Measurements from ENCODE around the gene PTGIS.

The PTGIS gene

GRCh38 chr20:49561256-49561655, 6.7 kb downstream of the PTGIS start:
- H3K9ac ChIP-seq (ENCODE audit: low read length), result no peak overlapping the region
- H3K27me3 ChIP-seq (ENCODE audit: control insufficient read depth, insufficient read depth, low read length), result no peaks in the 10 kb centered on the region
- peaks cover 5% of the 10 kb centered on the region for H3K4me1 ChIP-seq (ENCODE audit: control insufficient read depth, low read depth, low read length)
- H3K36me3 ChIP-seq (ENCODE audit: control insufficient read depth, low read depth, low read length), result no peaks in the 10 kb centered on the region
- no peak overlapping the region for H3K4me3 ChIP-seq (ENCODE audit: low read length)
- no peak overlapping the region for H3K27ac ChIP-seq (ENCODE audit: low read length)
- H3K9me3 ChIP-seq (ENCODE audit: control insufficient read depth, low read depth, low read length), result peaks cover 2% of the 10 kb centered on the region

GRCh38 chr20:49560646-49561045, 7.3 kb downstream of the PTGIS start:
- Histone ChIP-seq H3K36me3 (ENCODE audit: control insufficient read depth, low read depth, low read length) (no peaks in the 10 kb centered on the region), H3K4me1 (ENCODE audit: control insufficient read depth, low read depth, low read length) (peaks cover 5% of the 10 kb centered on the region), H3K27me3 (ENCODE audit: control insufficient read depth, insufficient read depth, low read length) (no peaks in the 10 kb centered on the region), H3K9me3 (ENCODE audit: control insufficient read depth, low read depth, low read length) (peaks cover 8% of the 10 kb centered on the region), H3K4me3 (ENCODE audit: low read length) (no peak overlapping the region), H3K27ac (ENCODE audit: low read length) (no peak overlapping the region), H3K9ac (ENCODE audit: low read length) (no peak overlapping the region)

- Histone ChIP-seq H3K4me1 (ENCODE audit: control insufficient read depth, low read depth, low read length) (peaks cover 5% of the 10 kb centered on the region), H3K36me3 (ENCODE audit: control insufficient read depth, low read depth, low read length) (no peaks in the 10 kb centered on the region), H3K9ac (ENCODE audit: low read length) (no peak overlapping the region), H3K27ac (ENCODE audit: low read length) (no peak overlapping the region), H3K4me3 (ENCODE audit: low read length) (no peak overlapping the region), H3K27me3 (ENCODE audit: control insufficient read depth, insufficient read depth, low read length) (no peaks in the 10 kb centered on the region), H3K9me3 (ENCODE audit: control insufficient read depth, low read depth, low read length) (peaks cover 12% of the 10 kb centered on the region)
Measured at GRCh38 chr20:49560186-49560585, 7.8 kb downstream of the PTGIS start.

GRCh38 chr20:49559411-49560081, 8.4 kb downstream of the PTGIS start:
- Histone ChIP-seq H3K4me3 (ENCODE audit: low read length) (no peak overlapping the region), H3K27me3 (ENCODE audit: control insufficient read depth, insufficient read depth, low read length) (no peaks in the 10 kb centered on the region), H3K9ac (ENCODE audit: low read length) (no peak overlapping the region)

GRCh38 chr20:49558826-49559225, 9.1 kb downstream of the PTGIS start:
- Histone ChIP-seq H3K9ac (ENCODE audit: low read length) (no peak overlapping the region), H3K4me1 (ENCODE audit: control insufficient read depth, low read depth, low read length) (peaks cover 5% of the 10 kb centered on the region), H3K4me3 (ENCODE audit: low read length) (no peak overlapping the region), H3K9me3 (ENCODE audit: control insufficient read depth, low read depth, low read length) (peaks cover 17% of the 10 kb centered on the region), H3K27me3 (ENCODE audit: control insufficient read depth, insufficient read depth, low read length) (no peaks in the 10 kb centered on the region), H3K27ac (ENCODE audit: low read length) (no peak overlapping the region), H3K36me3 (ENCODE audit: control insufficient read depth, low read depth, low read length) (no peaks in the 10 kb centered on the region)

More at GRCh38 chr20:49559411-49560081, 8.4 kb downstream of the PTGIS start:
- no peak overlapping the region for H3K27ac ChIP-seq (ENCODE audit: low read length)
- H3K36me3 ChIP-seq (ENCODE audit: control insufficient read depth, low read depth, low read length), result no peaks in the 10 kb centered on the region
- peaks cover 5% of the 10 kb centered on the region for H3K4me1 ChIP-seq (ENCODE audit: control insufficient read depth, low read depth, low read length)
- H3K9me3 ChIP-seq (ENCODE audit: control insufficient read depth, low read depth, low read length), result peaks cover 12% of the 10 kb centered on the region

GRCh38 chr20:49557449-49557848, 10.5 kb downstream of the PTGIS start:
- peaks cover 5% of the 10 kb centered on the region for H3K4me1 ChIP-seq (ENCODE audit: control insufficient read depth, low read depth, low read length)

GRCh38 chr20:49556621-49557020, 11.3 kb downstream of the PTGIS start:
- Histone ChIP-seq H3K9me3 (ENCODE audit: control insufficient read depth, low read depth, low read length) (peaks cover 17% of the 10 kb centered on the region), H3K4me3 (ENCODE audit: low read length) (no peak overlapping the region), H3K27ac (ENCODE audit: low read length) (no peak overlapping the region), H3K9ac (ENCODE audit: low read length) (no peak overlapping the region), H3K27me3 (ENCODE audit: control insufficient read depth, insufficient read depth, low read length) (no peaks in the 10 kb centered on the region), H3K4me1 (ENCODE audit: control insufficient read depth, low read depth, low read length) (peaks cover under 1% of the 10 kb centered on the region), H3K36me3 (ENCODE audit: control insufficient read depth, low read depth, low read length) (no peaks in the 10 kb centered on the region)

More at GRCh38 chr20:49557449-49557848, 10.5 kb downstream of the PTGIS start:
- Histone ChIP-seq H3K27me3 (ENCODE audit: control insufficient read depth, insufficient read depth, low read length) (no peaks in the 10 kb centered on the region), H3K4me3 (ENCODE audit: low read length) (no peak overlapping the region), H3K9ac (ENCODE audit: low read length) (no peak overlapping the region), H3K9me3 (ENCODE audit: control insufficient read depth, low read depth, low read length) (peaks cover 17% of the 10 kb centered on the region), H3K27ac (ENCODE audit: low read length) (no peak overlapping the region), H3K36me3 (ENCODE audit: control insufficient read depth, low read depth, low read length) (no peaks in the 10 kb centered on the region)

- Histone ChIP-seq H3K4me1 (ENCODE audit: control insufficient read depth, low read depth, low read length) (no peaks in the 10 kb centered on the region), H3K36me3 (ENCODE audit: control insufficient read depth, low read depth, low read length) (peaks cover 15% of the 10 kb centered on the region), H3K9me3 (ENCODE audit: control insufficient read depth, low read depth, low read length) (peaks cover 5% of the 10 kb centered on the region), H3K27me3 (ENCODE audit: control insufficient read depth, insufficient read depth, low read length) (no peaks in the 10 kb centered on the region), H3K9ac (ENCODE audit: low read length) (no peak overlapping the region), H3K4me3 (ENCODE audit: low read length) (no peak overlapping the region), H3K27ac (ENCODE audit: low read length) (no peak overlapping the region)
Measured at GRCh38 chr20:49549801-49550551, 18.0 kb downstream of the PTGIS start.

GRCh38 chr20:49548371-49548947, 19.5 kb downstream of the PTGIS start:
- no peaks in the 10 kb centered on the region for H3K4me1 ChIP-seq (ENCODE audit: control insufficient read depth, low read depth, low read length)
- no peaks in the 10 kb centered on the region for H3K27me3 ChIP-seq (ENCODE audit: control insufficient read depth, insufficient read depth, low read length)
- peaks cover 15% of the 10 kb centered on the region for H3K36me3 ChIP-seq (ENCODE audit: control insufficient read depth, low read depth, low read length)
- no peaks in the 10 kb centered on the region for H3K9me3 ChIP-seq (ENCODE audit: control insufficient read depth, low read depth, low read length)
- no peak overlapping the region for H3K27ac ChIP-seq (ENCODE audit: low read length)
- H3K4me3 ChIP-seq (ENCODE audit: low read length), result no peak overlapping the region
- H3K9ac ChIP-seq (ENCODE audit: low read length), result no peak overlapping the region

GRCh38 chr20:49545572-49545971, 22.4 kb downstream of the PTGIS start:
- H3K27ac ChIP-seq (ENCODE audit: low read length), result no peak overlapping the region
- no peak overlapping the region for H3K4me3 ChIP-seq (ENCODE audit: low read length)
- H3K9me3 ChIP-seq (ENCODE audit: control insufficient read depth, low read depth, low read length), result no peaks in the 10 kb centered on the region
- peaks cover 15% of the 10 kb centered on the region for H3K36me3 ChIP-seq (ENCODE audit: control insufficient read depth, low read depth, low read length)
- no peaks in the 10 kb centered on the region for H3K27me3 ChIP-seq (ENCODE audit: control insufficient read depth, insufficient read depth, low read length)
- no peak overlapping the region for H3K9ac ChIP-seq (ENCODE audit: low read length)
- no peaks in the 10 kb centered on the region for H3K4me1 ChIP-seq (ENCODE audit: control insufficient read depth, low read depth, low read length)

- H3K36me3 ChIP-seq (ENCODE audit: control insufficient read depth, low read depth, low read length), result peaks cover 15% of the 10 kb centered on the region
- no peaks in the 10 kb centered on the region for H3K9me3 ChIP-seq (ENCODE audit: control insufficient read depth, low read depth, low read length)
Measured at GRCh38 chr20:49544535-49544934, 23.4 kb downstream of the PTGIS start.

More at GRCh38 chr20:49544535-49544934, 23.4 kb downstream of the PTGIS start:
- Histone ChIP-seq H3K9ac (ENCODE audit: low read length) (no peak overlapping the region), H3K4me3 (ENCODE audit: low read length) (no peak overlapping the region), H3K4me1 (ENCODE audit: control insufficient read depth, low read depth, low read length) (no peaks in the 10 kb centered on the region), H3K27ac (ENCODE audit: low read length) (no peak overlapping the region), H3K27me3 (ENCODE audit: control insufficient read depth, insufficient read depth, low read length) (no peaks in the 10 kb centered on the region)

Measured in iPS-18a (cell line).